Mesodermal cell (in vitro differentiated cells): ENCODE measurements around the gene HOXB1.

Experiments used
- H3K27ac ChIP-seq: 2 replicates; pipeline ENCODE4 v1.7.0; 2013; ENCODE audit warnings: mild to moderate bottlenecking, low read depth, low read length, moderate library complexity; ENCODE audit not compliant: severe bottlenecking
- H3K36me3 ChIP-seq: 2 replicates; pipeline ENCODE4 v1.7.1; 2013; ENCODE audit warnings: mild to moderate bottlenecking, low read length, moderate library complexity; ENCODE audit not compliant: control insufficient read depth, insufficient read depth
- H3K4me1 ChIP-seq: one replicate; pipeline ENCODE4 v1.7.1; 2013; ENCODE audit warnings: mild to moderate bottlenecking, low read length; ENCODE audit not compliant: insufficient read depth, control insufficient read depth, poor library complexity, severe bottlenecking
- H3K4me3 ChIP-seq: 2 replicates; pipeline ENCODE4 v1.7.0; 2013; ENCODE audit warnings: low read length, control low read depth, mild to moderate bottlenecking; ENCODE audit not compliant: insufficient read depth, poor library complexity, severe bottlenecking; ENCODE audit errors: extremely low read depth
- H3K9me3 ChIP-seq: 2 replicates; pipeline ENCODE4 v1.7.1; 2013; ENCODE audit warnings: mild to moderate bottlenecking, low read length, moderate library complexity; ENCODE audit not compliant: control insufficient read depth
- WGBS, 2 experiments: methylation state at CpG; one replicate each; pipeline ENCODE4 v1.1.5; 2013; ENCODE audit warnings: missing lambda C conversion rate in 2 of 2; ENCODE audit not compliant: insufficient coverage in 2 of 2; 5-methylcytosine and 5-hydroxymethylcytosine counted together

The HOXB1 gene

DNA sequence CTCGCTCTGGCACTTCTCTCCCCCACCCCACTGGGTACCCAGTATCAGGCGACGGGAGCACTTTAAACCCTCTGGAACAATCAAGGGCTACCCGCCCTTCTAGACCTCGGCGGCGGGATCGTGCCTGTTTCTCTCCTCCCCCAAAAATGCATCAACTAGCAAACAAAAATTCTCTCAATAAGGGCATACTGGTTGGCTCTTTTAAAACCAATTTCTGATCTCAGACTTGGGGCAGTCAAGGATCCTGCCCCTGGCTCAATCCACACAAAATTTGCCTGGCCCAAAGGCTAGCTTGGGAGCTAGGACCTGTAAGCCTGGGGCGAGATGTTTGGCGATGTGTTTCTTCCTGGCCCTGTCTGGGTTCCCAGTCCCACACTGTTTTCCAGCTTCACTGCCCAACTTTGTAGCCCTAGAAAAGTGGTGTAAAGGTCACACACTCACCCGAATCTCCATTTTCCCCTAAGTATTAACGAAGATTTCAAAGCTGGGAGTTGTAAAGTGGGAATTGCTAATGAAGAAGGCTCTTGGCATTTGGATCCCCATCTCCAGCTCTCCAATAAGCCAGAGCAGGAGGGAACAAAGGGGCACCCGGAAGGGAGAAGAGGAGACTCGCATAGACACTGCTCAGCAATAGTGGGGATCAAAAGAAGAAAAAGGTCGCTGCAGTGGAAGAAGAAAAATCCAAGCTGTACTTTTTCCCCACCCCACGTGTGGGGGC lies 28.5 kb upstream of the HOXB1 start:
- no peak overlapping the region for H3K4me3 ChIP-seq
- 13 to 16% methylated on average over 3 to 10 of the region's 16 CpGs for WGBS, 2 experiments
- no peaks in the 10 kb centered on the region for H3K36me3 ChIP-seq
- H3K9me3 ChIP-seq = no peaks in the 10 kb centered on the region
- peak overlapping the region; percentile 37 for H3K27ac ChIP-seq
- H3K4me1 ChIP-seq = peaks cover 24% of the 10 kb centered on the region

GRCh38 chr17:48558831-48559121 lies 28.0 kb upstream of the HOXB1 start:
- Histone ChIP-seq H3K4me3 (no peak overlapping the region), H3K27ac (no peak overlapping the region), H3K36me3 (no peaks in the 10 kb centered on the region), H3K9me3 (no peaks in the 10 kb centered on the region), H3K4me1 (peaks cover 24% of the 10 kb centered on the region)
- 11 to 25% methylated on average over 1 to 2 of the region's 2 CpGs for WGBS, 2 experiments

GRCh38 chr17:48558057-48558830 lies 27.4 kb upstream of the HOXB1 start:
- 16 to 27% methylated on average over 4 to 5 of the region's 13 CpGs for WGBS, 2 experiments
- Histone ChIP-seq H3K36me3 (no peaks in the 10 kb centered on the region), H3K4me3 (no peak overlapping the region), H3K9me3 (no peaks in the 10 kb centered on the region), H3K4me1 (peaks cover 25% of the 10 kb centered on the region), H3K27ac (peak overlapping the region; percentile 18)

GRCh38 chr17:48556576-48557401 lies 26.0 kb upstream of the HOXB1 start:
- Histone ChIP-seq H3K4me3 (no peak overlapping the region), H3K9me3 (no peaks in the 10 kb centered on the region), H3K4me1 (peaks cover 33% of the 10 kb centered on the region), H3K36me3 (peaks cover 10% of the 10 kb centered on the region), H3K27ac (peak overlapping the region; percentile 71)
- WGBS, 2 experiments = 18 to 26% methylated on average over 4 to 5 of the region's 7 CpGs

DNA sequence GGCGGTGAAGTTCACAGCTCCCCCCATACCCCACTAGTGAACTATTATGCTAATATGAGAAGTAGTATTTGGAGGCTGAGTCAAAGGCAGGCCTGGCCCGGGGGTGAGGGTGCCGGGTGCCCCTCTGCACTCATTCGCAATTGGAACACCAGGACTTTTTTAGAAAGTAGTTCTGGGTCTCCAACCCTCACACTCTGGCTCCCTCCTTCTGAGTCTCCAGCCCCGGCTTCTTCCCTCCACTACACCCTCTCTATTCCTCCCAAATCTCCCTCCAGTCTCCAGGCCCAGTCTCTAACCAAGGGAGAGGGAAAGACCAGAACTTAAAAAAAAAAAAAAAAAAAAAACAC lies 25.4 kb upstream of the HOXB1 start:
- Histone ChIP-seq H3K27ac (peak overlapping the region; percentile 71), H3K4me3 (peak overlapping the region; percentile 43), H3K9me3 (no peaks in the 10 kb centered on the region), H3K36me3 (peaks cover 13% of the 10 kb centered on the region), H3K4me1 (peaks cover 39% of the 10 kb centered on the region)
- 7 to 17% methylated on average over 2 of the region's 5 CpGs for WGBS, 2 experiments

DNA sequence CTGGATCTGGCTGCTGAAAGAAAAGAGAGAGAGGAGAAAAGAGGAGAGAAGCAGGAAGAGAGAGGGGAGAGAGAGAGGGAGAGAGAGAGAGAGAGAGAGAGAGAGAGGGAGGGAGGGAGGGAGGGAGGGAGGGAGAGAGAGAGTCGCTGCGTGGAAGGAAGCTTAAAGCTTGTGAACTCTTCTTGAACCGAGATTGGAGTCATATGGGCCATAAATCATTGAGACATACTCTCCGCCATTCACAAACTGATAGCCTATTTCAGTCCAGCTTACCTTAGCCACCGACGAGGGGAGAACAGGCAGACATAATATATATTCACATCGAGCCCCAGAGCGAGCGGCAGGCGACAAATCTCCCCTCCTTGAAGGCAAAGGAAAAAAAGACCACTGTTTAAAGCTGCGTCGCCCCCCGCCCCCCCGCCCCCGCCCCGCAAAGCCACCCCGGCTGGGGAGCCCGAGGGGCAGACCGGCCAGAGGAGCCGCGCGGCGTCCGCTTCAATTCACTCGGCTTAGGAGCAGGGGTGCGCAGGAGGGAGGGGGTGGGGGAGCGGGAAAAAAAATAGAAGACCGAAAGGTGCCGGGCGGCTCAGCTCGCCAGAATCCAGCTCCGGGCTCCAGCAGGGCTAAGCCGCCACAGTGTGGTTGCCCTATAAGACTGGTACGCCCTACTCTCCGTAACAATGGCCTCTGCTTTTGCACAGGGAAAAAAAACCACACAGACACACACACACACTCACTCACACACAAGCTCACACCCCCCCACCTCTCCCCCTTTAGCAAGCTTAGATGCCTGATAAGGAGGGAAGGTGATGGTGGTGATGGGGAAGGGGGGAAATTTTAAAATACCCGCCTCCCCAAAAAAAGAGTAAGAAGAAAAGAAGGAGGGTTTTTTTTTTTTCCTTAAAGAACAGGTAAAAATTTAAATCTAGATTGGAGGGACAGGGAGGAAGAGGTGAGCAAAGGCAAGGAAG lies 24.7 kb upstream of the HOXB1 start:
- Histone ChIP-seq H3K4me1 (peaks cover 43% of the 10 kb centered on the region), H3K27ac (peak overlapping the region; percentile 72), H3K36me3 (peaks cover 13% of the 10 kb centered on the region), H3K9me3 (no peaks in the 10 kb centered on the region), H3K4me3 (peak overlapping the region; percentile 43)
- WGBS, 2 experiments = 1 to 2% methylated on average over 12 to 28 of the region's 36 CpGs

DNA sequence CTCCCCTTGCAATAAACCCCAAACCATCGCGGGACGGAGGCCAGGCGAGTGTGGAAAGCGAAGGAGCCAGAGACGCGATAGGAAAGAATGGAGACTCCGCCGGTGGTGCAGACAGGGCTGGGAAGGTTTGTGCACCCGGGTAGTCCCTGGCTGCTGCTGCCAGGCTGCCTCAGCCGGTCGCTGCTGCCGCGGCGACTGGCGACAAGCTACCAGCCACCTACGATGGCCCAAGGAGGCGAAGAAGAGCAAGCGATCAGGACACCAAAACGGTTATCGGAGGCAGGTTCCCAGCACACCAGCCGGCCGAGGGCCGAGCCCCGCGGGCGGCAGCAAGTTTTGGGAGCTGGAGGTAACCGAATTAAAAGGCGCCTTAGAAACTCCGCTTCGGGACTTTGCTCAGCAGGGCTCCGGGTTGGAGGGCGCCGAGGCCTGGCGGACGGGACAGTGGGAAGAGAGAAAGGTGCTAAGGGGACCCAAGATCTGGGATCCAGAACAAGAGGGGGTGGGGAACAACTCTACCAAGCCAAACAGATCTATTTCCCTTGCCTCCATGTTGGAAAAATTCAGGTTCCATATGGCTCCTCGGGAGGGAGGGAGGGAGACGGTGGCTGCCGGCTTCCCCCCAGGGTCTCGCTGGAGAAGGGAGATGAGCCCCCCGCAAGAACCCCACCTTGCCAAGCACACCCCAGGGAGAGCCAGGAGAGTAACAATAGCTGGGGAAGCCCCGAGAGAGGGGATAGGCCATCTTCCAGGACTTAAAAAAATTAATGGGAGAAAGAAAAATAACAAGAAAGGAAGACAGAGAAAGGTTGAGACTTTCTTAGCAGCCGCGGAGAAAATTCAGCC lies 23.8 kb upstream of the HOXB1 start:
- peaks cover 46% of the 10 kb centered on the region for H3K4me1 ChIP-seq
- H3K27ac ChIP-seq = peak overlapping the region; percentile 72
- H3K4me3 ChIP-seq = peak overlapping the region; percentile 43
- H3K9me3 ChIP-seq = no peaks in the 10 kb centered on the region
- H3K36me3 ChIP-seq = peaks cover 13% of the 10 kb centered on the region
- 2 to 4% methylated on average over 29 to 37 of the region's 44 CpGs for WGBS, 2 experiments

DNA sequence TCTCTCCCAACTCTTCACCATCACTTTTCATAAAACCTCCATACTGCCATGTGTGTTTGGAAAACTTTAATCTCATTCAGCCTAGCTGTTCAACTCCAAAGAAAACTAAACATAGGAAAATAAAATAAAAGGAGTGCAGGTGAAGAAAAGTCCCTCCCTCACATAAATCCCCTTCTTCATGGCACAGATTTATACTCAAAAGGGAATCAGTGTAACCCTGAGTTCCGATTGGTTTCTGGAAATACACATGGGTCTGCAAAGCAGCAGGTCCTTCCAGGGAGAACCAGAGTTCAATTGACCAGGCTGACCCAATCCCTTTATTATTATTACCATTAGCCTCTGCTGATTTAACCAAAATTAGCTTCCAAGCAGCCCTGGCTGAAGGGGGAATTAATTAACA lies 23.0 kb upstream of the HOXB1 start:
- Histone ChIP-seq H3K4me1 (peaks cover 46% of the 10 kb centered on the region), H3K27ac (peak overlapping the region; percentile 17), H3K4me3 (peak overlapping the region; percentile 18), H3K9me3 (no peaks in the 10 kb centered on the region), H3K36me3 (peaks cover 13% of the 10 kb centered on the region)
- 18 to 29% methylated on average over 1 of the region's 1 CpG for WGBS, 2 experiments

GRCh38 chr17:48553190-48553547 lies 22.4 kb upstream of the HOXB1 start:
- Histone ChIP-seq H3K27ac (peak overlapping the region; percentile 63), H3K36me3 (peaks cover 13% of the 10 kb centered on the region), H3K9me3 (no peaks in the 10 kb centered on the region), H3K4me1 (peaks cover 48% of the 10 kb centered on the region), H3K4me3 (no peak overlapping the region)
- 21 to 35% methylated on average over 4 to 5 of the region's 5 CpGs for WGBS, 2 experiments
